ENCODE data around the gene RANBP1.

The RANBP1 gene

DNA sequence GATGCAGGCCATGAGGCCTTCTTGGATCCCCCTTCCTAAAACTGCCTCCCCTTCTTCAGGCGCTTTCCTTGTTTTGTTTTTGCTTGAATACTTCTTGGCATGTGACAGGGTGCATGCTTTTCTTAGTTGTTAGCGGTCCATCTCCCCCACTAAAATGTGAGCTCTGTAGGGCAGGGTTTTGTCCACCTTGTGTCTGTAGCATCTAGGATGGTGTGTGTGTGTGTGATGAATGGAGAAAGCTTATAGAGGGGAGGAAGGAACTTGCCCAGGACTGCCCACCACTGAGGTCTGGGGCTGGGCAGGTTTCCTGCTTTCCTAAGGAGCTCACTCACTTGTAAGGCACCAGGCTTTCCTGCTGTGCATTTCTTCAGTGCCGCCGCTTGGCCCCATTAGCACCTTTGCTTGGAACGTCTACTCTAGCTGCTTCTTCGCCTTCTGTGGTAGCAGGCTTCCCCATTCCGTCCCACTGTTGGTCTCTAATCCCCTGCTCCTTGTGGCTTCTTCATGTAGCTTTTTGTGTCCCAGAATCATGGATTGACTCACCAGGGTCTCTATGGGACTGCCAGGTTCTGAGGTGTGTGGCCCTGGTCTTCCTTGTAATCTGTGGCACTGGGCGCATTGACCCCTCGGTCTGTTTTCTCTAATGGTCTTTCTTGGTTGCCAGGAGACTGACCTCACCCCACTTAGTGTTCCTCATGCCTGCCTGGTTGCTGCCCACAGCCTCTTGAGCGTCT is 32.6 kb upstream of the RANBP1 start:
- no peaks in the 10 kb centered on the region for H3K9me3 ChIP-seq (ENCODE audit: control insufficient read depth, low read length)
- H3K9ac ChIP-seq (ENCODE audit: low read length), result no peak overlapping the region
- H3K36me3 ChIP-seq (ENCODE audit: control insufficient read depth, insufficient read depth, low read length), result peaks cover 10% of the 10 kb centered on the region
- peaks cover 30% of the 10 kb centered on the region for H3K4me1 ChIP-seq (ENCODE audit: control insufficient read depth, insufficient read depth, low read length)
- H3K4me3 ChIP-seq (ENCODE audit: low read length), result no peak overlapping the region
- no peaks in the 10 kb centered on the region for H3K27me3 ChIP-seq (ENCODE audit: control insufficient read depth, insufficient read depth, low read length)

DNA sequence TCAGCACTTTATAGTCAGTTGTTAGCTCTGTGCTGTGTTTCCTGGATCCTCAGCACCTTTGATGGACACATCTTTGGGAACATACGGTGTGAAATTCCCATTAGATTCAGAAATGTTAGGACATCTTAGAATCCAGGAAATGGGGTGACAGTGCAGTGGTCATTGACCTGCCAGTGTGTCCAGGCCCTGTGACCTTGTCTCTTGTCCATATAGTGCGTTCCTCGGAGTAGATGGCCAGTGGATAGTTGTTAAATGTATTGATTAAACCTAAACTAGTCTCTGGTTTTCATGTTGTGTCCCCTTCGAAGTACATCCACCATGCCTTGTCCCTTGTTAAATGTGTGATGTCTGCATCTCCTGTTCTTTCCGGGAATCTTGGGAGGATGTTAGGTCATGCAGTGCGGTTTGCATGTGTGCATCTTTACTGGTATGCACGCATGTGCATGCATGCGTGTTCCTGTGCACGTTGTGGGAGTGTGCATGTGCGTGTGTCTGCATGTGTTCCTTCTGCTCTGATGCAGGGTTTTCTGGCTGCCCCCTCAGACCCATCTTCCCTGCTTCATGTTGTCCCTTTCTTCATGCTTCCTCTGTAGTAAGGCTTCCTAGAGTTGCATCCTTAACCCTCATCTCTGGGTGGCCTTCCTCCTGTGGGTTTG is 31.9 kb upstream of the RANBP1 start:
- Histone ChIP-seq H3K36me3 (ENCODE audit: control insufficient read depth, insufficient read depth, low read length) (peaks cover 11% of the 10 kb centered on the region), H3K4me3 (ENCODE audit: low read length) (no peak overlapping the region), H3K4me1 (ENCODE audit: control insufficient read depth, insufficient read depth, low read length) (peaks cover 30% of the 10 kb centered on the region), H3K9me3 (ENCODE audit: control insufficient read depth, low read length) (no peaks in the 10 kb centered on the region), H3K27me3 (ENCODE audit: control insufficient read depth, insufficient read depth, low read length) (no peaks in the 10 kb centered on the region), H3K9ac (ENCODE audit: low read length) (no peak overlapping the region)

DNA sequence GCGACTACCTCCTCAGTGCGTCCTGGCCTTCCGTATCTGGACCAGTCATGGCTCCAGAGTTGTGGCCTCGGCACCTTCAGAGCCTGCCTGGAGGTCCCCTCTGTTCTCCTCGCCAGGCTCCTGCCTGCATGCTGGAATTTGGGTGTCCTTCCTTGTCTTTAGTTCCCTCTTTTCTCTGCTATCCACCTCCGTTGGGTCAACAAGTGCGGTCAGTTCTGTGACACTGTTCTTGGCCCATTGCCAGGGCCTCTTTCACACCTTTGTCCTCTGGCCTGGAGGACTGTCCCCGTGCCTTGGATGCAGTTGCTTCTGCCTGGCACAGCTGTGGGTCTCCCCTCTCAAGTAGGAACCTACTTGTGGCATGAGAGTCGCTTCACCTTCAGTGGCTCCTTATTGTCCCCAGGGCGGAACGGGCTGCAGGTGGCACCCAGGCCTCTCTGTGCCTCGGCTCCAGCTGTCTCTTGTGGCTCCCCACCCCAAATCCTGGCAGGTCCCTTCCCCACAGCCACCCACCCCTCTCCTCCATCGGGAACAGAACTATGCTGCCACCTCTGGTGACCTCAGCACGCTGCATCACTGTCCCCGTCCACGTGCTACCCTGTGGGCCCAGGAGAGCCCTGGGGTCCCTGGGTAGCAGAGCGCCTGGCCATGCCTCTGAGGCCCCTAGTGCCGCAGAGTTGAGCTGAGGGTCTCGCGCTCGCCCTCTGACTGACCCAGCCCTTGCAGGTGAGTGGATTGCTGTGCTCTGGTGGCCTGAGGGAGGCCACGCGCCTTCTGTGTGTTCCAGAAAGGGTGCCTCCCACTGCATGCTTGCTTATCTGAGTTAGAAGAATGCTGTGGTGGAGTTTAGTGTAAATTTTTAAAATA is 31.1 kb upstream of the RANBP1 start:
- Histone ChIP-seq H3K4me3 (ENCODE audit: low read length) (no peak overlapping the region), H3K9me3 (ENCODE audit: control insufficient read depth, low read length) (no peaks in the 10 kb centered on the region), H3K27me3 (ENCODE audit: control insufficient read depth, insufficient read depth, low read length) (no peaks in the 10 kb centered on the region), H3K9ac (ENCODE audit: low read length) (no peak overlapping the region), H3K4me1 (ENCODE audit: control insufficient read depth, insufficient read depth, low read length) (peaks cover 30% of the 10 kb centered on the region), H3K36me3 (ENCODE audit: control insufficient read depth, insufficient read depth, low read length) (peaks cover 16% of the 10 kb centered on the region)

DNA sequence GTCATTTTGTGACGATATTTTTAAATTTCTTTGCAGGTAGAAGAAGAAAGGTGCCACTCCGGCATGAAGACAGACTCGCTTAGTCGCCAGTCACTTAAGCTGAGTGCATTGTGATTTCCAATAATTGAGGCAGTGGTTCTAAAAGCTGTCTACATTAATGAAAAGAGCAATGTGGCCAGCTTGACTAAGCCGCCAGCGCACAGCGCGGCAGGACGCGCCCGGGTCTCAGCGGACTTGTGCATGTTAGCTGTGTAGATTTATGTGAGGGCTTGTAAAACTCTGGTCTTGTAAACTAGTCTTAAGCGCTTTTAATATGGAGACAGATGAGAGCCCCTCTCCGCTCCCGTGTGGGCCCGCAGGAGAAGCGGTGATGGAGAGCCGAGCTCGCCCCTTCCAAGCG is 30.3 kb upstream of the RANBP1 start:
- H3K36me3 ChIP-seq (ENCODE audit: control insufficient read depth, insufficient read depth, low read length), result peaks cover 23% of the 10 kb centered on the region
- H3K4me1 ChIP-seq (ENCODE audit: control insufficient read depth, insufficient read depth, low read length), result peaks cover 30% of the 10 kb centered on the region
- H3K9ac ChIP-seq (ENCODE audit: low read length), result no peak overlapping the region
- no peaks in the 10 kb centered on the region for H3K27me3 ChIP-seq (ENCODE audit: control insufficient read depth, insufficient read depth, low read length)
- no peak overlapping the region for H3K4me3 ChIP-seq (ENCODE audit: low read length)
- no peaks in the 10 kb centered on the region for H3K9me3 ChIP-seq (ENCODE audit: control insufficient read depth, low read length)

DNA sequence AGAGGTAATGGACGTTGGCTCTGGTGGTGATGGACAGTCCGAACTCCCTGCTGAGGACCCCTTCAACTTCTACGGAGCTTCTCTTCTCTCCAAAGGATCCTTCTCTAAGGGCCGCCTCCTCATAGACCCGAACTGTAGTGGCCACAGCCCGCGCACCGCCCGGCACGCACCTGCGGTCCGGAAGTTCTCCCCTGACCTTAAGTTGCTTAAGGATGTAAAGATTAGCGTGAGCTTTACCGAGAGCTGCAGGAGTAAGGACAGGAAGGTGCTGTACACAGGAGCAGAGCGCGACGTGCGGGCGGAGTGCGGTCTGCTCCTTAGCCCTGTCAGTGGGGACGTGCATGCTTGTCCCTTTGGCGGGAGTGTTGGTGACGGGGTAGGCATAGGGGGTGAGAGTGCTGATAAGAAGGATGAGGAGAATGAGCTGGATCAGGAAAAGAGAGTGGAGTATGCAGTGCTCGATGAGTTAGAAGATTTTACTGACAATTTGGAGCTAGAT is 29.8 kb upstream of the RANBP1 start:
- Histone ChIP-seq H3K4me1 (ENCODE audit: control insufficient read depth, insufficient read depth, low read length) (peaks cover 25% of the 10 kb centered on the region), H3K9me3 (ENCODE audit: control insufficient read depth, low read length) (no peaks in the 10 kb centered on the region), H3K4me3 (ENCODE audit: low read length) (no peak overlapping the region), H3K9ac (ENCODE audit: low read length) (no peak overlapping the region), H3K27me3 (ENCODE audit: control insufficient read depth, insufficient read depth, low read length) (no peaks in the 10 kb centered on the region), H3K36me3 (ENCODE audit: control insufficient read depth, insufficient read depth, low read length) (peaks cover 24% of the 10 kb centered on the region)

DNA sequence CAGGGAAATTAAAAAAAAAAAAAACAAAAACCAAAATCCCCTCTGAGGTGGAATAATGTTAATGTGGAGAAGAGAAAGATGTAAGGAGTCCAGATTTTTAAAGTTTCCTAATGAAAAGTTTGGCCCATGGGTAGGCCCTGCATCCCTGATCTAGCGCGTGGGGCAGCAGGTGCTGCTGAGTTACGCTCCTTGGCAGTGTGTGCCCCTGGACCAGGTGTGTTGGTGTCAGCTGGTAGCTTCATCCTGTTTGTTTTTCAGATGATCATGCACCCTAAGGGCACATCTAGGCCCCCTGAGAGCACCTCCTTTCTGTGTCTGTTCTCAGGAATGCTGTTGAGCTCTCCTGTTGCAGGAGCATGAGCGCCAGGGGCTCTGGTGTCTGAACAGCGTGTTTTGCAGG is 29.1 kb upstream of the RANBP1 start:
- H3K4me3 ChIP-seq (ENCODE audit: low read length), result no peak overlapping the region
- H3K9me3 ChIP-seq (ENCODE audit: control insufficient read depth, low read length), result no peaks in the 10 kb centered on the region
- no peaks in the 10 kb centered on the region for H3K27me3 ChIP-seq (ENCODE audit: control insufficient read depth, insufficient read depth, low read length)
- H3K4me1 ChIP-seq (ENCODE audit: control insufficient read depth, insufficient read depth, low read length), result peaks cover 19% of the 10 kb centered on the region
- H3K36me3 ChIP-seq (ENCODE audit: control insufficient read depth, insufficient read depth, low read length), result peaks cover 30% of the 10 kb centered on the region
- H3K9ac ChIP-seq (ENCODE audit: low read length), result no peak overlapping the region

DNA sequence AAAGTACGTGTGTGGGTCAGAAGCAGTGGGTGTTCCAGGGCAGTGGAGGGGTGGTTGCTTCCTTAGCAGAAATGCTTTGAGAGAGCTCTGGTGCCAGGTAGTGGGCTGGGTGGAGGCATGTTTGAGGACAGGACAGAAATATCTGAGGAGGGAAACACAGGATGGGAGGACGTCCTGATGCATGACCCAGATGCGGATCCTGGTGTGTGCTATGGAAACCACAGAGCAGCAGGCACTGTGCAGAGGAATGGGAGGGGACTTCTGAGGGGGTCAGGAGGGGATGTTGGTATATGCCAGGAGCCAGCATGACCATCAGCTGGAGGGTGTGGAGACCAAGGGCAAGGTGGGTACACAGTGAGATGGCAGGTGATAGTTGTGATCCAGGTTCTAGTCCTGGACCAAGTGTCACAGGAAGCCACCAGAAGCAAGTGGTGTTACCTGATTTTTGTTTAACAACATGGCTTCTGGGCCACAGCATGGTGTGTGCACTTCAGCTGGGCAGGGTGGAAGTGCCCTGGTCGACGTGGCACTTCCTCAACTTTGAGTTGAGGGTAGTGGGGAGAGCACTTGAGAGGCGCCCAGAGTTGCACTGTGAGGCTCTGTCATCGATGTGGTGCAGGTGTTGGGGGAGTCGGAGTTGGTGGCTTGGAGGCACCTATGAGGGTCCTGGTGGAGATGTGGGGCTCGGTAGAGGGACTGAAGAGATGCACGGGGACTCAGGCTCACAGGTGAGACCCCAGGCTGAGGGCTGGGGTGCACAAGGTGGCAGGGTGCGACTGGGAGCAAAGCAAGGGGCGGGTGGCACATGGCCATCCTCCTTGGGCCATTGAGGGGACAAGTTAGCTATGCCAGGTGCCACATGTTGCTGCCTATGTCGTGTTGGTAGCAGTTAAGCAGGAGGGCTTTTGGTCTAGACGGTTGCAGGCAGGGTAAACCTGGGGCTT is 28.3 kb upstream of the RANBP1 start:
- Histone ChIP-seq H3K27me3 (ENCODE audit: control insufficient read depth, insufficient read depth, low read length) (no peaks in the 10 kb centered on the region), H3K36me3 (ENCODE audit: control insufficient read depth, insufficient read depth, low read length) (peaks cover 32% of the 10 kb centered on the region), H3K4me1 (ENCODE audit: control insufficient read depth, insufficient read depth, low read length) (peaks cover 18% of the 10 kb centered on the region), H3K4me3 (ENCODE audit: low read length) (no peak overlapping the region), H3K9ac (ENCODE audit: low read length) (no peak overlapping the region), H3K9me3 (ENCODE audit: control insufficient read depth, low read length) (no peaks in the 10 kb centered on the region)

DNA sequence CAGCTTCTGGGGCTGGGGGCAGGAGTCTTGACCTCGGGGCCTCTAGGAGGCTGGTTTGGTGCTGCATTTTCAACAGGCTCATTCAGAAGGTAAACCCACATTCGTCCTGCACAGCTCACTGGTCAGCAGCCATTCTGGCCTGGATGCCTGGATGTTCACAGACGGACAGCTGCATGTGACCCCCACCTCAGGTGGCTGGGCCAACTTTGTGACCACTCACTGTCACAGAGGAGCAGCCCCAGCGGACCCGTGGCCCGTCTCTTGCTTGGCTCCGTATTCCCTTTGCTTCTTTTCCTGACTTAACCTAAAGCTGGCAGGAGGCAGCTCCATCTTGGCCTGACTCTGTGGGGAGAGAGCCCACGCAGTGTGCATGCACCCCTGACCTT is 27.6 kb upstream of the RANBP1 start:
- Histone ChIP-seq H3K36me3 (ENCODE audit: control insufficient read depth, insufficient read depth, low read length) (peaks cover 32% of the 10 kb centered on the region), H3K4me1 (ENCODE audit: control insufficient read depth, insufficient read depth, low read length) (peaks cover 12% of the 10 kb centered on the region), H3K9ac (ENCODE audit: low read length) (no peak overlapping the region), H3K4me3 (ENCODE audit: low read length) (no peak overlapping the region), H3K27me3 (ENCODE audit: control insufficient read depth, insufficient read depth, low read length) (no peaks in the 10 kb centered on the region), H3K9me3 (ENCODE audit: control insufficient read depth, low read length) (no peaks in the 10 kb centered on the region)

DNA sequence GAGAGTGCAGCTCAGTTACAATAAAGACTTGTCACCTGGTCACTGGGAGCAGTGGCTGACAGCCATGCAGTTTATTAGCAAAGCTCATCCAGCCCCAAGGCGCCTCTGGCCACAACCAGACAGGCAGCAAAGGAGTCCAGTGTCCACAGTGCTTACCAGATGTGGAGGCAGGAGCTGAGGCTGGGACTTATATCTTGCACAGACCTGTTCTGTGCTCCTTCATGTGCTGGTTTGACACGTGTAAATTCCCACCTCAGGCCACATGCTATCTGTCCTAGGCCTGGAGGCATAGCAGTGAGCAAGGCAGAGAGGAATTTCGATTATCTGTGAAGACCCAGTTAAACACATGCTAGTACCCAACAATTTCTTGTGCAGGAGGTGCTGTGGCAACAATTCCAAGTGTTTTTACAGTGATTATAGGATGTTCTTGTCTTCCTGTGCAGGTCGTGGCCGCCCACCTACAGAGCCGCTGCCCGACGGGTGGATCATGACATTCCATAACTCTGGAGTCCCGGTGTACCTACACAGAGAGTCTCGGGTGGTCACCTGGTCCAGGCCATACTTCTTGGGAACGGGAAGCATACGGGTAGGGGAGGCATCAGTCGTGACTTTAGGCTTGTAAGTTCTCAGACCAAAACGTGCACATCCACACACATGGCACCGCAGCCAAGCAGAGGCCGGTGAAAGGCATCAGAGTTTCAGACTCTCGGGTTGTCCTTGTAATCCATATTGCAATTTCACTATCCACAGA is 26.5 kb upstream of the RANBP1 start:
- Histone ChIP-seq H3K4me3 (ENCODE audit: low read length) (no peak overlapping the region), H3K36me3 (ENCODE audit: control insufficient read depth, insufficient read depth, low read length) (peaks cover 37% of the 10 kb centered on the region), H3K9ac (ENCODE audit: low read length) (no peak overlapping the region), H3K27me3 (ENCODE audit: control insufficient read depth, insufficient read depth, low read length) (no peaks in the 10 kb centered on the region), H3K4me1 (ENCODE audit: control insufficient read depth, insufficient read depth, low read length) (peaks cover 8% of the 10 kb centered on the region), H3K9me3 (ENCODE audit: control insufficient read depth, low read length) (no peaks in the 10 kb centered on the region)

DNA sequence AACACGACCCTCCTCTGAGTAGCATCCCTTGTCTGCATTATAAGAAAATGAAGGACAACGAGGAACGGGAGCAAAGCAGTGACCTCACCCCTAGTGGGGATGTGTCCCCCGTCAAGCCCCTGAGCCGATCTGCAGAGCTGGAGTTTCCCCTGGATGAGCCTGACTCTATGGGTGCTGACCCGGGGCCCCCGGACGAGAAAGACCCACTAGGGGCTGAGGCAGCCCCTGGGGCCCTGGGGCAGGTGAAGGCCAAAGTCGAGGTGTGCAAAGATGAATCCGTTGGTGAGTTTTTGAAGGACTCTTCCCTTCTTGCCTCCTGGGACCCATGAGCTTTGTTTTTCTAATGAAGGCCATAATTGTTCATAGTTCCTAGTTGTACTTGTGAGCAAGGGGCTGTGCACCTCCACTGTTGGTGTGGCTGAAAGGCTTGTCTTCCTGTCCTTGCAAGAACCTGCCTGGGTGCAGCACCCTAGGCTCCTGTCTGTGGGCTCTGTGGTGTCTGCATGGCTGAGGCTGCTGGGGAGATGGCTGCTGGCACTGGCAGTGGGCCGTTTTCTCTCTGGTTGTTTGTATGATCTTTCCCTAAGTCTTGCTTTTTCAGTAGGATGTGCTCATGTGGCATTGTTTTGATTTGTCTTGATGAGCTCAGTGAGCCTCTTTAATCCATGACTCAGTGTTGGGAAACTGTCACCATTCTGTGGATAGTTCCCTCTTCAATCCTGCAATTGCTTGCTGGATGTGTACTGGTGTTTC is 25.8 kb upstream of the RANBP1 start:
- no peaks in the 10 kb centered on the region for H3K27me3 ChIP-seq (ENCODE audit: control insufficient read depth, insufficient read depth, low read length)
- no peaks in the 10 kb centered on the region for H3K9me3 ChIP-seq (ENCODE audit: control insufficient read depth, low read length)
- peaks cover 39% of the 10 kb centered on the region for H3K36me3 ChIP-seq (ENCODE audit: control insufficient read depth, insufficient read depth, low read length)
- no peak overlapping the region for H3K9ac ChIP-seq (ENCODE audit: low read length)
- no peak overlapping the region for H3K4me3 ChIP-seq (ENCODE audit: low read length)
- peaks cover under 1% of the 10 kb centered on the region for H3K4me1 ChIP-seq (ENCODE audit: control insufficient read depth, insufficient read depth, low read length)

All from mucosa of stomach (tissue), 1 donor.